ENCODE results near the gene RNASE8. TPM values are rescaled to one million over a fixed set of nuclear protein-coding genes. Genes with fewer than 3 reads are reported as not detected.
A peak's percentile ranks its signal among the peaks of the same experiment; 100 is the strongest.

RNASE8 gene
- total RNA-seq, 2 donors from 2014 or later = not detected

GRCh38 chr14:21098076-21098891, 40.7 kb downstream of the RNASE8 start, which contains the start of gene ZNF219:
Gene ZNF219 (minus strand): TSS chr14:21098655. CDS start chr14:21093591, 5,064 bp downstream.
- H3K4me1 ChIP-seq = peaks cover 0 to 57% of the 10 kb centered on the region in 2 donors
- H3K27ac ChIP-seq = peak within 1 kb of the TSS; percentile 93
- H3K36me3 ChIP-seq = no peaks in the 10 kb centered on the region
- no peaks in the 10 kb centered on the region for H3K9me3 ChIP-seq
- H3K4me3 ChIP-seq = peak within 1 kb of the TSS; percentile 74 to 77
- peak in 1 of 2 donors; percentile 18 for TF ChIP-seq CTCF (IDR thresholded peaks at IDR 0.05)
- no peaks in the 10 kb centered on the region for H3K27me3 ChIP-seq
- DNase-seq (ENCODE audit: low spot score) = no peak

GRCh38 chr14:21098892-21099595, 41.4 kb downstream of the RNASE8 start:
- H3K27me3 ChIP-seq = no peaks in the 10 kb centered on the region
- TF ChIP-seq CTCF (IDR thresholded peaks at IDR 0.05) = no peak
- H3K9me3 ChIP-seq = no peaks in the 10 kb centered on the region
- H3K4me3 ChIP-seq = peak overlapping the region; percentile 74 to 77
- peaks cover 0 to 56% of the 10 kb centered on the region in 2 donors for H3K4me1 ChIP-seq
- no peak for DNase-seq (ENCODE audit: low spot score)
- H3K36me3 ChIP-seq = no peaks in the 10 kb centered on the region
- peak overlapping the region; percentile 91 to 93 for H3K27ac ChIP-seq

- Histone ChIP-seq H3K36me3 (no peaks in the 10 kb centered on the region), H3K4me3 (no peak overlapping the region), H3K9me3 (no peaks in the 10 kb centered on the region), H3K27me3 (no peaks in the 10 kb centered on the region), H3K27ac (peak overlapping the region; percentile 91 to 93), H3K4me1 (peaks cover 0 to 58% of the 10 kb centered on the region in 2 donors)
- no peak for TF ChIP-seq CTCF (IDR thresholded peaks at IDR 0.05)
- DNase-seq (ENCODE audit: low spot score) = no peak
Measured at GRCh38 chr14:21099596-21099985, 42.0 kb downstream of the RNASE8 start.

- DNase-seq (ENCODE audit: low spot score) = no peak
- H3K27me3 ChIP-seq = no peaks in the 10 kb centered on the region
- peaks cover 0 to 61% of the 10 kb centered on the region in 2 donors for H3K4me1 ChIP-seq
- H3K27ac ChIP-seq = peak within 1 kb of the TSS; percentile 91 to 93
- no peaks in the 10 kb centered on the region for H3K36me3 ChIP-seq
- H3K4me3 ChIP-seq = no peak within 1 kb of the TSS
- H3K9me3 ChIP-seq = no peaks in the 10 kb centered on the region
- no peak for TF ChIP-seq CTCF (IDR thresholded peaks at IDR 0.05)
Measured at GRCh38 chr14:21100931-21101330, 43.3 kb downstream of the RNASE8 start, which contains the start of gene TMEM253. Gene TMEM253 (plus strand): TSS chr14:21101066. CDS start chr14:21101344, 278 bp downstream.

GRCh38 chr14:21101802-21102413, 44.3 kb downstream of the RNASE8 start:
- no peak overlapping the region for H3K4me3 ChIP-seq
- no peak for DNase-seq (ENCODE audit: low spot score)
- H3K9me3 ChIP-seq = no peaks in the 10 kb centered on the region
- no peak for TF ChIP-seq CTCF (IDR thresholded peaks at IDR 0.05)
- no peak overlapping the region for H3K27ac ChIP-seq
- peaks cover 0 to 61% of the 10 kb centered on the region in 2 donors for H3K4me1 ChIP-seq
- H3K27me3 ChIP-seq = no peaks in the 10 kb centered on the region
- no peaks in the 10 kb centered on the region for H3K36me3 ChIP-seq

All from right atrium auricular region (tissue), 2 donors.